ENCODE results near the gene HIVEP3. TPM values are rescaled to one million over a fixed set of nuclear protein-coding genes. Genes with fewer than 3 reads are reported as not detected.
A peak's percentile ranks its signal among the peaks of the same experiment; 100 is the strongest.

Gene HIVEP3
- total and polyA plus RNA-seq, 3 experiments from 2014 or later: 15.1 to 24.0 (median 23.0) TPM

DNA sequence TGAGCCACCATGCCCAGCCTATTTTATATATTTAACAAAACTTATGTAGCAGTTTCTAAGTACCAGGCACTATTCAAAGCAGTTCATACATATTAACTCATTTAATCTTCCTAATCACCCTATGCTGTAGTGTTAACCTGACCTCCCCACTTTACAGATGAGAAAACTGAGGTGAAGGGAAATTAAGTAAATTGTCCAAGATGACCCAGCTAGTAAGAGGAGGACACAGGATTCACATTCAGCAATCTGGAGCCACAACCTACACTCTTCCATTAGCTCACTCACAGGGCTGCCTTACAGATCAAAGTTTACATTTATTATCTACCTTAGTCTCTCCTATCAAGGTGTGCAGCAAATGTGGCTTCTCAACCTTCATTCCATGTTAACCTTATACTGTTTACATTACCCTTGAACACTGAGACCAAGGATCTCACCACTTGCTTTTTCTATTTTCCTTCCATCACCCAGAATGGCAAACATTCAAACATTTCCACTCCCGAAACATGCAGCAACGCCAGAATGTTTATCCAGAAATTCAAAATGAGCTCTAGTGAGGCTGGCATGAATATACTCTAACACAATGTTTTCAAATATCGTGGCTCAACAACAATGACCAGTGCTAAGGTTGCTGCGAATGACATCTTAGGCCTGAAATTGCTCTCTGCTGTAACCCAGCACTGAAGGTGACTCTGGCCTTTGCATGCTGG lies 24.5 kb downstream of the HIVEP3 start:
- Mint-ChIP-seq H3K36me3 (peaks cover 0 to 2% (median 0%) of the 10 kb centered on the region in 3 donors), H3K4me3 (peak overlapping the region in 4 of 7 donors; percentile 8 to 74 (median 61)), H3K4me1 (peaks cover 72 to 95% (median 78%) of the 10 kb centered on the region in 3 donors), H3K9me3 (no peaks in the 10 kb centered on the region), H3K27me3 (no peaks in the 10 kb centered on the region), H3K27ac (peak overlapping the region; percentile 73 to 89 (median 82))
- DNase-seq: no peak
- POLR2A ChIA-PET: interaction anchor here (0.7 to 5.4 kb wide), 2 partner anchors 23 to 353 kb away, joined by 4 to 72 read pairs; partner anchors contain the start of gene HIVEP3
- Histone ChIP-seq H3K36me3 (ENCODE audit: insufficient read depth, low read length) (no peaks in the 10 kb centered on the region), H3K9me3 (ENCODE audit: low read length) (no peaks in the 10 kb centered on the region), H3K4me1 (ENCODE audit: insufficient read depth, low read length) (peaks cover 78% of the 10 kb centered on the region), H3K27ac (ENCODE audit: low read depth, low read length) (no peak overlapping the region), H3K4me3 (ENCODE audit: low read length) (no peak overlapping the region), H3K27me3 (ENCODE audit: insufficient read depth, low read length, poor library complexity, severe bottlenecking) (no peaks in the 10 kb centered on the region)
- CTCF ChIA-PET: interaction anchor here (5.8 kb wide), 1 partner anchor 23 kb away, joined by 79 read pairs; the partner anchor contains the start of gene HIVEP3

DNA sequence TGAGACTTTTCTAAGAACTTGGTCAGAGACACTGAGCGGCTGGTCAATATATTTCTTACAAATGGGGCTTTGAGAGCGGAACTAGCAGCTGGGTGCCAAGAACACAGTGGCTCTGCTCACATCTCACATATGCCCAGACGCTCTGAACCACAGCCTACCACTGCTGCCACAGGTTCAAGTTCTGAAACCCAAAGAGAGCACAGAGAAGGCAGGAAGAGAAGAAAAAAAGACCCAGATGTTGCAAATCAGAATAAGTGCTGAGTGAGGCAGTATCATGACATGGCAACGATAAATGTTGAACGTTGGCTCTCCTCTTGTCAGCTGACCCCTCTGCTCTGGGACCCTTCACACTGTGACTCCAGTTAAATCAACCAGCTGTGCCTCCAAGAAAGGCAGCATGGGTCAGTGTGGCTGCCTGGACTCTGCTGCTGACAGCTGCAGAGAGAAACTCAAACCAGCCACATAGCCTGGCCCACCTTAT lies 26.4 kb downstream of the HIVEP3 start:
- Mint-ChIP-seq H3K4me3 (peak overlapping the region; percentile 81 to 94 (median 84)), H3K9me3 (no peaks in the 10 kb centered on the region), H3K27me3 (no peaks in the 10 kb centered on the region), H3K4me1 (peaks cover 53 to 87% (median 65%) of the 10 kb centered on the region in 3 donors), H3K36me3 (peaks cover 0 to 2% (median 0%) of the 10 kb centered on the region in 3 donors), H3K27ac (peak overlapping the region; percentile 86 to 99 (median 96))
- ChIA-PET CTCF (interaction anchor here (0.7 to 5.8 kb wide), 25 partner anchors 10 to 376 kb away, joined by 3 to 79 read pairs (median 4); partner anchors contain the start of gene HIVEP3), POLR2A (interaction anchor here (0.6 to 5.4 kb wide), 3 partner anchors 13 to 144 kb away, joined by 3 to 72 read pairs (median 5); partner anchors contain the start of gene HIVEP3)
- peaks cover 60% of the 10 kb centered on the region for H3K4me1 ChIP-seq (ENCODE audit: insufficient read depth, low read length)
- no peaks in the 10 kb centered on the region for H3K9me3 ChIP-seq (ENCODE audit: low read length)
- H3K4me3 ChIP-seq (ENCODE audit: low read length): peak overlapping the region; percentile 40
- H3K36me3 ChIP-seq (ENCODE audit: insufficient read depth, low read length): no peaks in the 10 kb centered on the region
- H3K27me3 ChIP-seq (ENCODE audit: insufficient read depth, low read length, poor library complexity, severe bottlenecking): no peaks in the 10 kb centered on the region
- peak overlapping the region; percentile 62 for H3K27ac ChIP-seq (ENCODE audit: low read depth, low read length)
- peak in 2 of 5 donors; percentile 53 to 67 for DNase-seq

GRCh38 chr1:41891199-41891896 lies 27.4 kb downstream of the HIVEP3 start:
- Histone ChIP-seq H3K4me1 (ENCODE audit: insufficient read depth, low read length) (peaks cover 53% of the 10 kb centered on the region), H3K9me3 (ENCODE audit: low read length) (no peaks in the 10 kb centered on the region), H3K36me3 (ENCODE audit: insufficient read depth, low read length) (no peaks in the 10 kb centered on the region), H3K27me3 (ENCODE audit: insufficient read depth, low read length, poor library complexity, severe bottlenecking) (no peaks in the 10 kb centered on the region), H3K4me3 (ENCODE audit: low read length) (peak overlapping the region; percentile 40), H3K27ac (ENCODE audit: low read depth, low read length) (peak overlapping the region; percentile 62)
- peaks cover 0 to 2% (median 0%) of the 10 kb centered on the region in 3 donors for H3K36me3 Mint-ChIP-seq
- DNase-seq: peak; percentile 20 to 77 (median 68)
- no peaks in the 10 kb centered on the region for H3K9me3 Mint-ChIP-seq
- H3K4me1 Mint-ChIP-seq: peaks cover 46 to 79% (median 58%) of the 10 kb centered on the region in 3 donors
- H3K27ac Mint-ChIP-seq: peak overlapping the region; percentile 86 to 99 (median 96)
- H3K27me3 Mint-ChIP-seq: no peaks in the 10 kb centered on the region
- H3K4me3 Mint-ChIP-seq: peak overlapping the region; percentile 81 to 94 (median 84)
- ChIA-PET POLR2A (interaction anchor here (0.6 to 5.4 kb wide), 2 partner anchors 20 to 26 kb away, joined by 3 to 72 read pairs; partner anchors contain the start of gene HIVEP3), CTCF (interaction anchor here (0.7 to 5.8 kb wide), 25 partner anchors 9 to 375 kb away, joined by 3 to 79 read pairs (median 4); partner anchors contain the start of gene HIVEP3)

GRCh38 chr1:41890825-41891198 lies 27.9 kb downstream of the HIVEP3 start:
- no peaks in the 10 kb centered on the region for H3K9me3 ChIP-seq (ENCODE audit: low read length)
- H3K4me1 ChIP-seq (ENCODE audit: insufficient read depth, low read length): peaks cover 53% of the 10 kb centered on the region
- Mint-ChIP-seq H3K36me3 (peaks cover 0 to 2% (median 0%) of the 10 kb centered on the region in 3 donors), H3K4me3 (peak overlapping the region in 6 of 7 donors; percentile 82 to 94 (median 84)), H3K27me3 (no peaks in the 10 kb centered on the region), H3K27ac (peak overlapping the region; percentile 86 to 99 (median 96)), H3K4me1 (peaks cover 46 to 75% (median 57%) of the 10 kb centered on the region in 3 donors), H3K9me3 (no peaks in the 10 kb centered on the region)
- ChIA-PET CTCF (interaction anchor here (1.0 to 5.8 kb wide), 6 partner anchors 14 to 167 kb away, joined by 3 to 79 read pairs (median 6); partner anchors contain the start of gene HIVEP3), POLR2A (interaction anchor here (0.6 to 5.4 kb wide), 3 partner anchors 20 to 801 kb away, joined by 3 to 72 read pairs (median 3); partner anchors contain the start of gene HIVEP3)
- H3K4me3 ChIP-seq (ENCODE audit: low read length): peak overlapping the region; percentile 40
- peak overlapping the region; percentile 62 for H3K27ac ChIP-seq (ENCODE audit: low read depth, low read length)
- H3K27me3 ChIP-seq (ENCODE audit: insufficient read depth, low read length, poor library complexity, severe bottlenecking): no peaks in the 10 kb centered on the region
- DNase-seq: no peak
- H3K36me3 ChIP-seq (ENCODE audit: insufficient read depth, low read length): no peaks in the 10 kb centered on the region

- H3K4me3 Mint-ChIP-seq: peak overlapping the region in 2 of 7 donors; percentile 52 to 59
- no peaks in the 10 kb centered on the region for H3K9me3 ChIP-seq (ENCODE audit: low read length)
- no peak overlapping the region for H3K27ac ChIP-seq (ENCODE audit: low read depth, low read length)
- no peak for DNase-seq
- H3K27me3 Mint-ChIP-seq: no peaks in the 10 kb centered on the region
- H3K36me3 ChIP-seq (ENCODE audit: insufficient read depth, low read length): no peaks in the 10 kb centered on the region
- H3K27me3 ChIP-seq (ENCODE audit: insufficient read depth, low read length, poor library complexity, severe bottlenecking): no peaks in the 10 kb centered on the region
- peak overlapping the region; percentile 32 to 96 (median 78) for H3K27ac Mint-ChIP-seq
- H3K36me3 Mint-ChIP-seq: peaks cover 0 to 2% (median 0%) of the 10 kb centered on the region in 3 donors
- ChIA-PET POLR2A (interaction anchor here (0.6 to 5.4 kb wide), 2 partner anchors 28 to 802 kb away, joined by 3 to 72 read pairs; partner anchors contain the start of gene HIVEP3), CTCF (interaction anchor here (5.8 kb wide), 1 partner anchor 27 kb away, joined by 79 read pairs; the partner anchor contains the start of gene HIVEP3)
- no peaks in the 10 kb centered on the region for H3K9me3 Mint-ChIP-seq
- H3K4me3 ChIP-seq (ENCODE audit: low read length): no peak overlapping the region
- H3K4me1 Mint-ChIP-seq: peaks cover 37 to 66% (median 48%) of the 10 kb centered on the region in 3 donors
- peaks cover 45% of the 10 kb centered on the region for H3K4me1 ChIP-seq (ENCODE audit: insufficient read depth, low read length)
These were observed 29.0 kb downstream of the HIVEP3 start for GRCh38 chr1:41889506-41890414.

DNA sequence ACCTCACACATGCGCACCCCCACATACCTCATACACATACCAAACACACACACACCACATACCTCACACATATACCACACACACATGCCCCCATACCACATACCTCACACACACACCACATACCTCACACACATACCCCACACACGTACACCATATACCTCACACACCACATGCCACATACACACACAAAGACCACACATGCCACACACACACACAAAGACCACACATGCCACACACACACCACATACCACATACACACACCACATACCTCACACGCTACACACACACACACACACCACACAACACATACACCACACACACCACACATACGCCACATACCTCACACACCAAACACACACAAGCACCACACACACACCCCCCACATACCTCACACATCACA lies 30.0 kb downstream of the HIVEP3 start:
- Histone ChIP-seq H3K4me1 (ENCODE audit: insufficient read depth, low read length) (peaks cover 36% of the 10 kb centered on the region), H3K27me3 (ENCODE audit: insufficient read depth, low read length, poor library complexity, severe bottlenecking) (no peaks in the 10 kb centered on the region), H3K9me3 (ENCODE audit: low read length) (no peaks in the 10 kb centered on the region), H3K36me3 (ENCODE audit: insufficient read depth, low read length) (no peaks in the 10 kb centered on the region), H3K27ac (ENCODE audit: low read depth, low read length) (no peak overlapping the region), H3K4me3 (ENCODE audit: low read length) (no peak overlapping the region)
- no peak for DNase-seq
- peak overlapping the region in 3 of 8 donors; percentile 8 to 80 (median 73) for H3K27ac Mint-ChIP-seq
- CTCF ChIA-PET: no interaction called here
- peaks cover 0 to 2% (median 0%) of the 10 kb centered on the region in 3 donors for H3K36me3 Mint-ChIP-seq
- H3K4me1 Mint-ChIP-seq: peaks cover 29 to 57% (median 38%) of the 10 kb centered on the region in 3 donors
- no peaks in the 10 kb centered on the region for H3K27me3 Mint-ChIP-seq
- H3K9me3 Mint-ChIP-seq: no peaks in the 10 kb centered on the region
- POLR2A ChIA-PET: no interaction called here
- H3K4me3 Mint-ChIP-seq: peak overlapping the region in 2 of 7 donors; percentile 15 to 37

DNA sequence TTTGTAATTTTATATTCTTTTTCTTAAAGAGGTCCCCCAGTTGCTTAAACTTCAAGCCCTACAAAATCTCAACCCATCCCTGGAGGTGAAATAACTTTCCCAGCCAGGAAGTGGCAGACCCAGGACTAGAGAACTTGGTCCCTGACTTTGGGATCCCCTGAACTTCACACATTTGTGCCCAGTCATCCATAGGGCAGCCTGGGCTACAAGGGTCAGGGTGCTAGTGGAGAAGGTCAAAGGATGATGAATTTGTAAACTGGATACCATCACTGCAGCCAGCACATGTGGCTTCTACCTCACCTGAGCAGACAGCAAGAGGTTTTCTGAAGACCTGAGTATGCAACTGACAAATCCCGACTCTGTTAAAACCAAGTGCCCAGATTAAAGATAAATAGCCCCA lies 31.4 kb downstream of the HIVEP3 start:
- no peaks in the 10 kb centered on the region for H3K36me3 ChIP-seq (ENCODE audit: insufficient read depth, low read length)
- no peak overlapping the region for H3K27ac ChIP-seq (ENCODE audit: low read depth, low read length)
- no peak overlapping the region for H3K4me3 Mint-ChIP-seq
- peaks cover 28% of the 10 kb centered on the region for H3K4me1 ChIP-seq (ENCODE audit: insufficient read depth, low read length)
- peaks cover 0 to 2% (median 0%) of the 10 kb centered on the region in 3 donors for H3K36me3 Mint-ChIP-seq
- no peaks in the 10 kb centered on the region for H3K9me3 ChIP-seq (ENCODE audit: low read length)
- no peak for DNase-seq
- no peaks in the 10 kb centered on the region for H3K27me3 ChIP-seq (ENCODE audit: insufficient read depth, low read length, poor library complexity, severe bottlenecking)
- no peak overlapping the region for H3K4me3 ChIP-seq (ENCODE audit: low read length)
- no peaks in the 10 kb centered on the region for H3K9me3 Mint-ChIP-seq
- H3K27me3 Mint-ChIP-seq: no peaks in the 10 kb centered on the region
- CTCF ChIA-PET: no interaction called here
- H3K4me1 Mint-ChIP-seq: peaks cover 27 to 51% (median 33%) of the 10 kb centered on the region in 3 donors
- H3K27ac Mint-ChIP-seq: no peak overlapping the region
- POLR2A ChIA-PET: no interaction called here
